ENCODE results near the gene MYLK. TPM values are rescaled to one million over a fixed set of nuclear protein-coding genes. Genes with fewer than 3 reads are reported as not detected.

Gene MYLK
- total and polyA plus RNA-seq, 9 of the 15 experiments (the other 6 are each of a cell fraction or from before 2014, with no cell fraction given), result 0.11 to 0.53 (median 0.18) TPM; not detected in 2

DNA sequence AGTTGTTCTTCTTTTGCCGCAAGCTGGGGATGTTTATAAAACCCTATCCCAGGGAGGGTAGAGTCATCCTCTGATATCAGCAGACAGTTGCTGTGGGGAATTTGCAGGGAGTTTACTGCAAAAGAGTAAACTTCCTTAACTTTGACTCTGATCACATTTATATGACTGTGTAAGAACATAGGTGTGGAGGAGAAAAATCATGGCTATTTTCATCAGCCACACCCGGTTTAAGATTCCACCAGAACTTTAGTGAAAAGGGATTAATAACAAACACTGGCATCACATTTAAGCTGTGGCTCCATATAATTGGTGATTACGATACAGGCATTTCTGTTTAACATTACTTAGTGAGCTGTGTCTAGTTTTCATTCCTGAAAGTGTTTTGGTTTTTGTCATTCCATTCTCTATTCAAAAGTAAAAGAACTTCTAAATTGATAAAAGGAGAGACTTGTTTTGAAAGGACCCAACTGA is 143.1 kb downstream of the MYLK start:
- Histone ChIP-seq H3K27ac (ENCODE audit: extremely low read depth, low read depth, low read length) (no peak overlapping the region), H4K20me1 (replicated peaks; ENCODE audit: control insufficient read depth, insufficient read depth, low read length) (no peaks in the 10 kb centered on the region), H3K9me3 (replicated peaks; ENCODE audit: control insufficient read depth, insufficient read depth, low read depth, low read length) (no peaks in the 10 kb centered on the region), H3K4me2 (ENCODE audit: insufficient read depth, low read length) (no peak overlapping the region), H3K4me3 (no peak overlapping the region), H2AFZ (ENCODE audit: low read depth, low read length) (no peak overlapping the region), H3K36me3 (ENCODE audit: control insufficient read depth, insufficient read depth, low read length) (no peaks in the 10 kb centered on the region), H3K9ac (ENCODE audit: insufficient read depth in 1 of 2, low read depth in 2 of 2, low read length in 2 of 2) (no peak overlapping the region), H3K4me1 (replicated peaks in 1 of 2; ENCODE audit: control insufficient read depth in 2 of 2, insufficient read depth in 2 of 2, low read length in 2 of 2) (no peaks in the 10 kb centered on the region), H3K79me2 (ENCODE audit: control insufficient read depth, insufficient read depth, low read length) (no peaks in the 10 kb centered on the region), H3K9me1 (ENCODE audit: control insufficient read depth, insufficient read depth, low read length) (no peaks in the 10 kb centered on the region), H3K27me3 (ENCODE audit: control insufficient read depth in 2 of 2, insufficient read depth in 2 of 2, low read length in 2 of 2) (peaks cover 0 to 16% of the 10 kb centered on the region in 2 experiments; a peak in 2 of 5 replicates)
- intact Hi-C loops (cut with micrococcal nuclease) (no loop called here), in situ Hi-C loops (cut with MboI) (no loop called here)
- 0% methylated on average over 3 of the region's 3 CpGs for WGBS (ENCODE audit: insufficient coverage, low coverage, missing lambda C conversion rate)
- FAIRE-seq (no peak), DNase-seq (ENCODE audit: extremely low read depth in 1 of 4, low spot score in 3 of 4) (no peak), ATAC-seq (no peak)
- ChIA-PET CTCF (ENCODE audit: low intra/inter-chr PET ratio) (no interaction called here), POLR2A (interaction anchor here (0.6 kb wide), 1 partner anchor 16 kb away, joined by 3 read pairs; no protein-coding TSS in a partner anchor)
- TF ChIP-seq ZNF766 (CRISPR knock-in tag; conservative IDR thresholded peaks at IDR 0.05), result no peak
- TF ChIP-seq, protein P1, sequence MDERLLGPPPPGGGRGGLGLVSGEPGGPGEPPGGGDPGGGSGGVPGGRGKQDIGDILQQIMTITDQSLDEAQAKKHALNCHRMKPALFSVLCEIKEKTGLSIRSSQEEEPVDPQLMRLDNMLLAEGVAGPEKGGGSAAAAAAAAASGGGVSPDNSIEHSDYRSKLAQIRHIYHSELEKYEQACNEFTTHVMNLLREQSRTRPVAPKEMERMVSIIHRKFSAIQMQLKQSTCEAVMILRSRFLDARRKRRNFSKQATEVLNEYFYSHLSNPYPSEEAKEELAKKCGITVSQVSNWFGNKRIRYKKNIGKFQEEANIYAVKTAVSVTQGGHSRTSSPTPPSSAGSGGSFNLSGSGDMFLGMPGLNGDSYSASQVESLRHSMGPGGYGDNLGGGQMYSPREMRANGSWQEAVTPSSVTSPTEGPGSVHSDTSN (CRISPR knock-in tag; IDR thresholded peaks at IDR 0.05; ENCODE audit: low read depth), result no peak
- TF ChIP-seq, protein P1 (tag; conservative IDR thresholded peaks at IDR 0.05; ENCODE audit: low read depth), result no peak
- TF ChIP-seq ZNF140 (CRISPR knock-in tag; IDR thresholded peaks at IDR 0.05), result no peak
- no peak for TF ChIP-seq TOE1 (IDR thresholded peaks at IDR 0.05; ENCODE audit: borderline replicate concordance)
- TF ChIP-seq TOE1 (CRISPR knock-in tag; IDR thresholded peaks at IDR 0.05; ENCODE audit: borderline replicate concordance, low read depth), result no peak
- no peak for TF ChIP-seq RAD51 (IDR thresholded peaks at IDR 0.05; ENCODE audit: borderline replicate concordance, low read depth)
- no peak for TF ChIP-seq THRAP3 (IDR thresholded peaks at IDR 0.05; ENCODE audit: borderline replicate concordance)
- TF ChIP-seq, protein P2, sequence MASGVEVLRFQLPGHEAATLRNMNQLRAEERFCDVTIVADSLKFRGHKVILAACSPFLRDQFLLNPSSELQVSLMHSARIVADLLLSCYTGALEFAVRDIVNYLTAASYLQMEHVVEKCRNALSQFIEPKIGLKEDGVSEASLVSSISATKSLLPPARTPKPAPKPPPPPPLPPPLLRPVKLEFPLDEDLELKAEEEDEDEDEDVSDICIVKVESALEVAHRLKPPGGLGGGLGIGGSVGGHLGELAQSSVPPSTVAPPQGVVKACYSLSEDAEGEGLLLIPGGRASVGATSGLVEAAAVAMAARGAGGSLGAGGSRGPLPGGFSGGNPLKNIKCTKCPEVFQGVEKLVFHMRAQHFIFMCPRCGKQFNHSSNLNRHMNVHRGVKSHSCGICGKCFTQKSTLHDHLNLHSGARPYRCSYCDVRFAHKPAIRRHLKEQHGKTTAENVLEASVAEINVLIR (CRISPR knock-in tag; IDR thresholded peaks at IDR 0.05), result no peak
- BruUV-seq (replicated peaks), result no TSS peak

Measured in K562 (cell line).